ENCODE data around the gene SGIP1. TPM values are rescaled to one million over a fixed set of nuclear protein-coding genes. Genes with fewer than 3 reads are reported as not detected.
A peak's percentile ranks its signal among the peaks of the same experiment; 100 is the strongest.

Gene SGIP1
- total and polyA plus RNA-seq, 2 experiments from 2014 or later, result 3.1 to 20.2 TPM

GRCh38 chr1:66518654-66519053 is 15.3 kb upstream of the SGIP1 start:
- H3K9me2 ChIP-seq (replicated peaks; ENCODE audit: insufficient read depth), result no peaks in the 10 kb centered on the region
- no peak overlapping the region for H3K4me2 ChIP-seq
- no peaks in the 10 kb centered on the region for H3K9me3 ChIP-seq (ENCODE audit: low read depth)
- H2AFZ ChIP-seq, result no peak overlapping the region
- H3K27ac ChIP-seq, result no peak overlapping the region
- WGBS (ENCODE audit: low lambda C conversion rate, missing lambda C conversion rate), result 94% methylated on average over 2 of the region's 2 CpGs
- no peaks in the 10 kb centered on the region for H4K20me1 ChIP-seq (ENCODE audit: insufficient read depth, poor library complexity, severe bottlenecking)
- H3K36me3 ChIP-seq (replicated peaks; ENCODE audit: insufficient read depth, low read depth), result no peaks in the 10 kb centered on the region
- no peaks in the 10 kb centered on the region for H3K4me1 ChIP-seq (ENCODE audit: insufficient read depth)
- no peaks in the 10 kb centered on the region for H3K79me2 ChIP-seq
- H3K27me3 ChIP-seq, result no peaks in the 10 kb centered on the region
- no peak overlapping the region for H3K4me3 ChIP-seq
- TF ChIP-seq, protein P1, sequence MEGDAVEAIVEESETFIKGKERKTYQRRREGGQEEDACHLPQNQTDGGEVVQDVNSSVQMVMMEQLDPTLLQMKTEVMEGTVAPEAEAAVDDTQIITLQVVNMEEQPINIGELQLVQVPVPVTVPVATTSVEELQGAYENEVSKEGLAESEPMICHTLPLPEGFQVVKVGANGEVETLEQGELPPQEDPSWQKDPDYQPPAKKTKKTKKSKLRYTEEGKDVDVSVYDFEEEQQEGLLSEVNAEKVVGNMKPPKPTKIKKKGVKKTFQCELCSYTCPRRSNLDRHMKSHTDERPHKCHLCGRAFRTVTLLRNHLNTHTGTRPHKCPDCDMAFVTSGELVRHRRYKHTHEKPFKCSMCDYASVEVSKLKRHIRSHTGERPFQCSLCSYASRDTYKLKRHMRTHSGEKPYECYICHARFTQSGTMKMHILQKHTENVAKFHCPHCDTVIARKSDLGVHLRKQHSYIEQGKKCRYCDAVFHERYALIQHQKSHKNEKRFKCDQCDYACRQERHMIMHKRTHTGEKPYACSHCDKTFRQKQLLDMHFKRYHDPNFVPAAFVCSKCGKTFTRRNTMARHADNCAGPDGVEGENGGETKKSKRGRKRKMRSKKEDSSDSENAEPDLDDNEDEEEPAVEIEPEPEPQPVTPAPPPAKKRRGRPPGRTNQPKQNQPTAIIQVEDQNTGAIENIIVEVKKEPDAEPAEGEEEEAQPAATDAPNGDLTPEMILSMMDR (IDR thresholded peaks at IDR 0.05; ENCODE audit: poor library complexity), result no peak
- TF ChIP-seq EZH2 (IDR thresholded peaks at IDR 0.05; ENCODE audit: borderline replicate concordance), result no peak
- TF ChIP-seq EZH2phosphoT487 (IDR thresholded peaks at IDR 0.05; ENCODE audit: low read depth, severe bottlenecking, unreplicated experiment), result no peak
- DNase-seq (ENCODE audit: low spot score), result no peak

DNA sequence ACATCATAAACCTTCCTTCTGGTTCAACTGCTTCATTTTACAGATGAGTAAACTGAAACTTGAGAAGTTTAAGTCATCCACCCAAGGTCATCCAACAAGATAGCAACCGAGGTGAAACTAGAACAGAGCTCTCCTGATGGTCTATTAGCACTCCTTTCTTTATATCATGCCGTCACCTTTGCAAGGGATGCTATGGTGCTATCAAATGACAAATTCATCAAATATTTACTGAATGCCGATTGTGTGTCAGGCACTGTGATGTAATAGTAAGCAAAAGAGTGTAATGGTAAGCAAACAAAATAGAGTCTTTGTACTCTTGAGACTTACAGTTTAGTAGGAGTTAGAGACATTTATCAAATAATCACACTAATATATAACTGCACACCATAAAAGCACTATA is 14.0 kb upstream of the SGIP1 start:
- Histone ChIP-seq H3K9me2 (replicated peaks; ENCODE audit: insufficient read depth) (no peaks in the 10 kb centered on the region), H3K4me3 (no peak overlapping the region), H3K36me3 (replicated peaks; ENCODE audit: insufficient read depth, low read depth) (no peaks in the 10 kb centered on the region), H3K27me3 (no peaks in the 10 kb centered on the region), H2AFZ (no peak overlapping the region), H3K9me3 (ENCODE audit: low read depth) (no peaks in the 10 kb centered on the region), H3K4me1 (ENCODE audit: insufficient read depth) (no peaks in the 10 kb centered on the region), H3K27ac (peak overlapping the region; percentile 44), H4K20me1 (ENCODE audit: insufficient read depth, poor library complexity, severe bottlenecking) (no peaks in the 10 kb centered on the region), H3K4me2 (no peak overlapping the region), H3K79me2 (no peaks in the 10 kb centered on the region)
- 58% methylated on average over 3 of the region's 3 CpGs for WGBS (ENCODE audit: low lambda C conversion rate, missing lambda C conversion rate)
- DNase-seq (ENCODE audit: low spot score), result no peak
- no peak for TF ChIP-seq EZH2phosphoT487 (IDR thresholded peaks at IDR 0.05; ENCODE audit: low read depth, severe bottlenecking, unreplicated experiment)
- TF ChIP-seq EZH2 (IDR thresholded peaks at IDR 0.05; ENCODE audit: borderline replicate concordance), result no peak
- TF ChIP-seq, protein P1 (IDR thresholded peaks at IDR 0.05; ENCODE audit: poor library complexity), result no peak

DNA sequence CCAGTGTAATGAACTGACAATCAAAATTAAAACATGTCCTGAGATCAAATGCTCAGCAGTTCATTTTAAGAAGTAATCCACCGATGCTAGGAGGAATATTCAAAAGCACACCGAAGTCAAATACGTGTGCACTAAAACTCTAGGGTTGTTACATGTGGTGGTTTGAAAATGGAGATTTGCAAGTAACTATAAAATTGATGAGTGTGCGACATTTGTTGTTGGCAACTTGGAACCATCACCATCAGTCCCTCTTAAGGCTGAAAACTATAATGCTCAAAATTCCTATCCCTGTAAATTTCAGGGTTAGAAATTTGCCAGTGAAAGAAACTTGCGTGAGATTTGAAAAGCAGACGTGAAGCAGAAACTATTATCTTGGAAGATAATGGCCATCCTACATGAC is 13.3 kb upstream of the SGIP1 start:
- H3K4me1 ChIP-seq (ENCODE audit: insufficient read depth), result no peaks in the 10 kb centered on the region
- H3K27me3 ChIP-seq, result no peaks in the 10 kb centered on the region
- peak overlapping the region; percentile 44 for H3K27ac ChIP-seq
- no peak for DNase-seq (ENCODE audit: low spot score)
- WGBS (ENCODE audit: low lambda C conversion rate, missing lambda C conversion rate), result 83% methylated on average over 6 of the region's 6 CpGs
- H3K79me2 ChIP-seq, result no peaks in the 10 kb centered on the region
- H2AFZ ChIP-seq, result no peak overlapping the region
- no peak overlapping the region for H3K4me3 ChIP-seq
- no peak for TF ChIP-seq EZH2 (IDR thresholded peaks at IDR 0.05; ENCODE audit: borderline replicate concordance)
- TF ChIP-seq, protein P1 (IDR thresholded peaks at IDR 0.05; ENCODE audit: poor library complexity), result no peak
- no peak for TF ChIP-seq EZH2phosphoT487 (IDR thresholded peaks at IDR 0.05; ENCODE audit: low read depth, severe bottlenecking, unreplicated experiment)
- no peaks in the 10 kb centered on the region for H3K9me3 ChIP-seq (ENCODE audit: low read depth)
- no peak overlapping the region for H3K4me2 ChIP-seq
- H3K9me2 ChIP-seq (replicated peaks; ENCODE audit: insufficient read depth), result no peaks in the 10 kb centered on the region
- H4K20me1 ChIP-seq (ENCODE audit: insufficient read depth, poor library complexity, severe bottlenecking), result no peaks in the 10 kb centered on the region
- no peaks in the 10 kb centered on the region for H3K36me3 ChIP-seq (replicated peaks; ENCODE audit: insufficient read depth, low read depth)

Data from hepatocyte (in vitro differentiated cells).